HG02885 (cell line): ENCODE data around the gene ACSBG1.

Experiments
- ATAC-seq: cut with Tn5 transposase; IDR thresholded peaks from one replicate; pipeline ENCODE4 v1.9.1; 2021; ENCODE audit warnings: mild to moderate bottlenecking; ENCODE audit not compliant: unreplicated experiment, poor library complexity

The ACSBG1 gene

GRCh38 chr15:78205856-78206255 is 28.5 kb downstream of the ACSBG1 start:
- ATAC-seq, result no peak

GRCh38 chr15:78205337-78205736 is 29.0 kb downstream of the ACSBG1 start:
- no peak for ATAC-seq

- no peak for ATAC-seq
Measured at GRCh38 chr15:78204351-78205309, 29.7 kb downstream of the ACSBG1 start.

- no peak for ATAC-seq
Measured at GRCh38 chr15:78203346-78204225, 30.8 kb downstream of the ACSBG1 start.

GRCh38 chr15:78201281-78202190 is 32.8 kb downstream of the ACSBG1 start:
- no peak for ATAC-seq

GRCh38 chr15:78200276-78200930 is 34.0 kb downstream of the ACSBG1 start:
- ATAC-seq, result no peak

- no peak for ATAC-seq
Measured at GRCh38 chr15:78197632-78198031, 36.7 kb downstream of the ACSBG1 start.

- ATAC-seq, result peak; percentile 46
Measured at GRCh38 chr15:78195735-78196201, 38.6 kb downstream of the ACSBG1 start.

GRCh38 chr15:78194568-78194925 is 39.8 kb downstream of the ACSBG1 start:
- no peak for ATAC-seq

- ATAC-seq, result no peak
Measured at GRCh38 chr15:78193731-78194567, 40.4 kb downstream of the ACSBG1 start.

GRCh38 chr15:78192826-78193594 is 41.4 kb downstream of the ACSBG1 start:
- ATAC-seq, result no peak

- no peak for ATAC-seq
Measured at GRCh38 chr15:78182821-78183220, 51.5 kb downstream of the ACSBG1 start.

- no peak for ATAC-seq
Measured at GRCh38 chr15:78182336-78182700, 52.0 kb downstream of the ACSBG1 start.

GRCh38 chr15:78179906-78180305 is 54.5 kb downstream of the ACSBG1 start:
- ATAC-seq, result no peak

GRCh38 chr15:78179286-78179840 is 55.0 kb downstream of the ACSBG1 start:
- no peak for ATAC-seq

GRCh38 chr15:78178064-78178463 is 56.3 kb downstream of the ACSBG1 start:
- no peak for ATAC-seq

- ATAC-seq, result no peak
Measured at GRCh38 chr15:78177447-78177873, 56.9 kb downstream of the ACSBG1 start.

- ATAC-seq, result no peak
Measured at GRCh38 chr15:78175330-78175729, 59.0 kb downstream of the ACSBG1 start.
